Mesendoderm (in vitro differentiated cells): ENCODE measurements around the gene ERBB4. TPM values are rescaled to one million over a fixed set of nuclear protein-coding genes. Genes with fewer than 3 reads are reported as not detected.

Experiments used
- DNase-seq: peaks from one replicate; pipeline ENCODE4 v3.0.0; 2013
- H2AK5ac ChIP-seq: 2 replicates; pipeline ENCODE4 v1.6.1; 2013; ENCODE audit warnings: low read length, inconsistent platforms
- H2BK120ac ChIP-seq: 2 replicates; pipeline ENCODE4 v1.6.1; 2013; ENCODE audit warnings: low read depth, mild to moderate bottlenecking, low read length, moderate library complexity, mixed read lengths
- H2BK15ac ChIP-seq: replicated peaks from 2 replicates; pipeline ENCODE4 v1.6.1; 2013; ENCODE audit warnings: low read depth, mild to moderate bottlenecking, moderate library complexity
- H2BK5ac ChIP-seq: 2 replicates; pipeline ENCODE4 v1.6.1; 2013; ENCODE audit warnings: low read length, inconsistent platforms
- H3K18ac ChIP-seq: 2 replicates; pipeline ENCODE4 v1.6.1; 2013; ENCODE audit warnings: mild to moderate bottlenecking, low read length, mixed read lengths
- H3K23ac ChIP-seq: one replicate; pipeline ENCODE4 v1.6.1; 2013; ENCODE audit warnings: low read length
- H3K27ac ChIP-seq: 2 replicates; pipeline ENCODE4 v1.5.1; 2013; ENCODE audit warnings: low read depth, mild to moderate bottlenecking, inconsistent platforms, low read length, moderate library complexity
- H3K27me3 ChIP-seq: 2 replicates; pipeline ENCODE4 v1.6.1; 2013; ENCODE audit warnings: low read length, control low read depth, mild to moderate bottlenecking, inconsistent platforms; ENCODE audit not compliant: insufficient read depth, poor library complexity
- H3K36me3 ChIP-seq: 2 replicates; pipeline ENCODE4 v1.6.1; 2013; ENCODE audit warnings: low read length, inconsistent platforms; ENCODE audit not compliant: control insufficient read depth, insufficient read depth
- H3K4ac ChIP-seq: one replicate; pipeline ENCODE4 v1.6.1; 2013; ENCODE audit warnings: low read depth, mild to moderate bottlenecking, low read length, moderate library complexity
- H3K4me1 ChIP-seq: 2 replicates; pipeline ENCODE4 v1.6.1; 2013; ENCODE audit warnings: low read depth, low read length, inconsistent platforms; ENCODE audit not compliant: control insufficient read depth
- H3K4me2 ChIP-seq: 2 replicates; pipeline ENCODE4 v1.6.1; 2013; ENCODE audit warnings: low read length
- H3K4me3 ChIP-seq: 2 replicates; pipeline ENCODE4 v1.5.1; 2013; ENCODE audit warnings: mild to moderate bottlenecking, low read length
- H3K56ac ChIP-seq: one replicate; pipeline ENCODE4 v1.6.1; 2013; ENCODE audit warnings: low read length
- H3K79me1 ChIP-seq: 2 replicates; pipeline ENCODE4 v1.6.1; 2013; ENCODE audit warnings: low read length, inconsistent platforms
- H3K79me2 ChIP-seq: 2 replicates; pipeline ENCODE4 v1.6.1; 2013; ENCODE audit warnings: mild to moderate bottlenecking, low read length; ENCODE audit not compliant: control insufficient read depth, insufficient read depth
- H3K9ac ChIP-seq: 2 replicates; pipeline ENCODE4 v1.6.1; 2013; ENCODE audit warnings: low read length, inconsistent platforms
- H4K5ac ChIP-seq: one replicate; pipeline ENCODE4 v1.6.1; 2013; ENCODE audit warnings: low read length
- H4K8ac ChIP-seq: one replicate; pipeline ENCODE4 v1.6.1; 2013; ENCODE audit warnings: low read depth, mild to moderate bottlenecking, control low read depth, low read length, moderate library complexity
- WGBS: extraction: QIAGEN DNeasy Blood & Tissue Kit; methylation state at CpG from one replicate; pipeline ENCODE4 v1.1.7; 2013; ENCODE audit warnings: low lambda C conversion rate, missing lambda C conversion rate; ENCODE audit not compliant: insufficient coverage; ENCODE audit errors: extremely low coverage; 5-methylcytosine and 5-hydroxymethylcytosine counted together
- small RNA-seq: library from polyadenylated mRNA; stranded (forward); fragments of <200 nt; extraction: miRNeasy Mini kit (QIAGEN cat#:217004); gene quantifications from one replicate; pipeline ENCODE3, GENCODE V24; 2013; ENCODE audit not compliant: insufficient read depth

The ERBB4 gene

DNA sequence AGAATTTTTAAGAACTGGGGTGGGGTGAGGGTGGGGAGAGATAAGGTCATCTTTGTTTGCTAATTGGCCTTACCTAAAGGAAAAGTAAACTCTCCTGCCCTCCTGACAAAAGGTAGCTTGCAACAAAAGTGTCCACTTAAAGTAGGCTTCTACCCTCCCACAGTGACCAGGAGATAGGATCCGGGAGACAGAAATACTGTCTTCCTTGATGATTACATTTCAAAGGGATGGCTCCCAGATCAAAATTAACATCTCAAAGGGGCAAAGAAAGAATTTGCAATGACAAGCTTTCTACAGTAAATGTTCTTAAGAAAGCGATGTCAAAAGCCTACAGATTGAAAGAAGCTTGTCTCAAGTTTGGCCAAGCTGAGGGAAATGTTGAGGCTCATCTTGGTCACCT lies 1206.9 kb downstream of the ERBB4 start:
- no peaks in the 10 kb centered on the region for H3K36me3 ChIP-seq
- H3K4me2 ChIP-seq = no peak overlapping the region
- no peak overlapping the region for H3K4ac ChIP-seq
- no peaks in the 10 kb centered on the region for H3K79me1 ChIP-seq
- H2AK5ac ChIP-seq = no peak overlapping the region
- no peaks in the 10 kb centered on the region for H3K27me3 ChIP-seq
- H3K4me1 ChIP-seq = peaks cover 2% of the 10 kb centered on the region
- no peak overlapping the region for H3K18ac ChIP-seq
- no peak overlapping the region for H3K4me3 ChIP-seq
- no CpG with 5 or more reads among the region's 2 CpGs for WGBS
- H3K27ac ChIP-seq = no peak overlapping the region
- no peak overlapping the region for H2BK15ac ChIP-seq
- DNase-seq = peak; percentile 92
- no peak overlapping the region for H2BK5ac ChIP-seq
- no peak overlapping the region for H2BK120ac ChIP-seq
- H4K5ac ChIP-seq = no peak overlapping the region
- no peak overlapping the region for H3K23ac ChIP-seq
- no peak overlapping the region for H3K9ac ChIP-seq
- H4K8ac ChIP-seq = no peak overlapping the region
- no peak overlapping the region for H3K56ac ChIP-seq
- H3K79me2 ChIP-seq = no peaks in the 10 kb centered on the region

DNA sequence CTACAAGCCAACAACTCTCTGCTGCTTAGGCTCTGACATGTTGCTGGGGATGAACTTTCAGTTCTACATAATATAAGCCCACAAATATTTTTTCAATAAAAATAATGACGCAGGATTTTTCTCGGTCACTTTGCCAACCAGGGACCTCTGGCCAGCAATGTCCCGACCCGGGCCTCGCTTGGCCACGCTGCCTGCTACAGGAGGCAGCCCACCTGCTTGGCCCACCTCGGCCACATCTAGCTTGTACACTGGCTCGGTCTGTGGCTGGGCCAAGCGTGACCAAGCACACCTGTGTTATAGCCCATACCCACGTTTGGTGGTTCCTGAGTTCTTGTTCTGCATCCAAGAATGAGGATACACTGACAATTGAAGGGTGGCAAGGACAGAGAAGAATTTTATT lies 1208.7 kb downstream of the ERBB4 start:
- Histone ChIP-seq H3K27ac (no peak overlapping the region), H3K36me3 (no peaks in the 10 kb centered on the region), H3K79me1 (no peaks in the 10 kb centered on the region), H3K9ac (no peak overlapping the region), H3K56ac (peak overlapping the region; percentile 46), H4K5ac (no peak overlapping the region), H3K23ac (peak overlapping the region; percentile 7), H3K79me2 (no peaks in the 10 kb centered on the region), H2BK120ac (no peak overlapping the region), H3K4me2 (no peak overlapping the region), H3K4me1 (peaks cover 2% of the 10 kb centered on the region), H4K8ac (no peak overlapping the region), H2BK15ac (no peak overlapping the region), H3K18ac (peak overlapping the region; percentile 7), H2BK5ac (peak overlapping the region; percentile 36), H3K27me3 (no peaks in the 10 kb centered on the region), H3K4me3 (no peak overlapping the region), H2AK5ac (no peak overlapping the region), H3K4ac (no peak overlapping the region)
- DNase-seq = no peak
- no CpG with 5 or more reads among the region's 10 CpGs for WGBS

DNA sequence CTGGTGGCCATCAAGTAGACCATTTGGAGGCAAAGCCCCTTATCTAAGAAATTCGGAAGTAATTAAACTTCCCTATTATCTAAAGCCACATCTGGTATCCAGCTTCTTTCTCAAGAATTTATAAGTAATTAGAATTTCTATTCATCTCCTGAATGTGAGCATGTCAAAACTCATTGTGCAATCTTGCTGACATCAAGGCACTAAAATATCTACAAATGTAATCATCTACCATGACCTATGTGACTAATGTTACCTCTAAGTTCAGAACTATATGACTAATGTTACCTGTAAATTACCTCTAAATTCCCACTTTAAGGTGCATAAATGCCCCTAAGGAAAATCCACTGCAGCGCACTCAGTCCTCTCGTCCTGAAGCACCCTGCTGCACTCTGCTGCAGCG lies 1209.2 kb downstream of the ERBB4 start:
- peaks cover 2% of the 10 kb centered on the region for H3K4me1 ChIP-seq
- no peak overlapping the region for H3K56ac ChIP-seq
- no peak overlapping the region for H2BK120ac ChIP-seq
- H4K8ac ChIP-seq = no peak overlapping the region
- H3K4me3 ChIP-seq = no peak overlapping the region
- H3K9ac ChIP-seq = no peak overlapping the region
- DNase-seq = no peak
- no peak overlapping the region for H3K4ac ChIP-seq
- no peak overlapping the region for H3K27ac ChIP-seq
- no CpG with 5 or more reads among the region's 4 CpGs for WGBS
- H2BK5ac ChIP-seq = no peak overlapping the region
- H2AK5ac ChIP-seq = no peak overlapping the region
- H3K23ac ChIP-seq = no peak overlapping the region
- H3K79me1 ChIP-seq = no peaks in the 10 kb centered on the region
- no peaks in the 10 kb centered on the region for H3K79me2 ChIP-seq
- H2BK15ac ChIP-seq = no peak overlapping the region
- H4K5ac ChIP-seq = no peak overlapping the region
- no peaks in the 10 kb centered on the region for H3K27me3 ChIP-seq
- H3K4me2 ChIP-seq = no peak overlapping the region
- H3K36me3 ChIP-seq = no peaks in the 10 kb centered on the region
- H3K18ac ChIP-seq = peak overlapping the region; percentile 7

DNA sequence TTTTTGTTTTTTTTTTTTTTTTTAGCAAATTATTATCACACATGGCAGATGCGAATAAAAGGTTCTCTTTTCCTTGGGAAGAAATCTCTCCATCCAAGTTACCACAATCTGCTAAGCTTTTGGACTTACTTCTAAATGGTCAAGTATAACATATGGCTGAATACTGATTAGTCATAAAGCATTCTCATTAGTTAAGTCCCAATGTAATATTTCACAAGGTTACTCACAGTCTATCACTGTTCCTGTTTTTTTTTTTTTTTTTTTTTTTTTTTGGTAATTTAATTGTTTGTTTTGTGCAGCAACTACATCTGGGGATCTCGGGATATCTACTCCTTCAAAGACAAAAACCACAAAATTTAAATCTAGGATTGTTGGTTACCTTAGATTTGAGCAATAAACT lies 1210.5 kb downstream of the ERBB4 start:
- Histone ChIP-seq H3K36me3 (no peaks in the 10 kb centered on the region), H2AK5ac (no peak overlapping the region), H4K8ac (no peak overlapping the region), H3K27ac (no peak overlapping the region), H3K18ac (no peak overlapping the region), H3K27me3 (no peaks in the 10 kb centered on the region), H2BK15ac (no peak overlapping the region), H3K79me2 (no peaks in the 10 kb centered on the region), H3K4ac (no peak overlapping the region), H3K56ac (no peak overlapping the region), H3K9ac (no peak overlapping the region), H3K79me1 (no peaks in the 10 kb centered on the region), H3K23ac (no peak overlapping the region), H4K5ac (no peak overlapping the region), H2BK5ac (no peak overlapping the region), H2BK120ac (no peak overlapping the region), H3K4me2 (no peak overlapping the region), H3K4me3 (no peak overlapping the region), H3K4me1 (peaks cover 2% of the 10 kb centered on the region)
- no peak for DNase-seq
- no CpG with 5 or more reads among the region's 2 CpGs for WGBS

Small RNA genes lying within 50 kb of the gene (small RNA-seq; reads per million reads assigned to genes)
- not detected for gene MIR548F2
- not detected for gene RNA5SP119
